PFSK-1 (cell line): ENCODE results near the gene ATP6V1C2.

Experiments
- FOXP2 ChIP-seq: optimal IDR thresholded peaks from 2 replicates; pipeline ENCODE3; 2011; ENCODE audit warnings: borderline replicate concordance, control low read depth, inconsistent platforms; ENCODE audit not compliant: insufficient read depth; ENCODE audit errors: extremely low read length, extremely low read depth
- POLR2AphosphoS5 ChIP-seq: IDR thresholded peaks from 2 replicates; pipeline ENCODE4 v1.6.1; 2012; ENCODE audit warnings: low read depth, mild to moderate bottlenecking, control low read depth, low read length, moderate library complexity
- REST ChIP-seq, 2 experiments: IDR thresholded peaks; 2 replicates each; pipeline versions ENCODE4 v1.6.1 to v1.8.0; 2011 to 2012; ENCODE audit warnings: low read depth in 2 of 2, low read length in 2 of 2, control low read depth in 1 of 2, inconsistent platforms in 1 of 2, mild to moderate bottlenecking in 1 of 2, moderate library complexity in 1 of 2; ENCODE audit not compliant: insufficient read depth in 1 of 2
- SIN3A ChIP-seq: IDR thresholded peaks from 2 replicates; pipeline ENCODE4 v1.6.1; 2012; ENCODE audit warnings: mild to moderate bottlenecking, low read length, moderate library complexity, borderline replicate concordance; ENCODE audit not compliant: insufficient read depth
- TAF1 ChIP-seq: IDR thresholded peaks from 2 replicates; pipeline ENCODE4 v1.6.1; 2012; ENCODE audit warnings: low read length, control low read depth, borderline replicate concordance; ENCODE audit not compliant: insufficient read depth

ATP6V1C2 gene

GRCh38 chr2:10798783-10799182 lies 77.4 kb downstream of the ATP6V1C2 start:
- TF ChIP-seq TAF1 (no peak), FOXP2 (no peak), REST (IDR thresholded peaks at IDR 0.05; ENCODE audit: insufficient read depth in 1 of 2, low read depth in 2 of 2, low read length in 2 of 2) (no peak), SIN3A (no peak), POLR2AphosphoS5 (no peak)

GRCh38 chr2:10800163-10800562 lies 78.7 kb downstream of the ATP6V1C2 start:
- TF ChIP-seq SIN3A, result no peak
- no peak for TF ChIP-seq POLR2AphosphoS5
- TF ChIP-seq REST (IDR thresholded peaks at IDR 0.05; ENCODE audit: insufficient read depth in 1 of 2, low read depth in 2 of 2, low read length in 2 of 2), result no peak
- TF ChIP-seq FOXP2, result no peak
- TF ChIP-seq TAF1, result no peak

- no peak for TF ChIP-seq REST (IDR thresholded peaks at IDR 0.05; ENCODE audit: insufficient read depth in 1 of 2, low read depth in 2 of 2, low read length in 2 of 2)
- no peak for TF ChIP-seq FOXP2
- TF ChIP-seq TAF1, result no peak
- no peak for TF ChIP-seq POLR2AphosphoS5
- no peak for TF ChIP-seq SIN3A
Measured at GRCh38 chr2:10802657-10803056, 81.2 kb downstream of the ATP6V1C2 start.

GRCh38 chr2:10806543-10806942 lies 85.1 kb downstream of the ATP6V1C2 start:
- no peak for TF ChIP-seq SIN3A
- TF ChIP-seq POLR2AphosphoS5, result no peak
- no peak for TF ChIP-seq REST (IDR thresholded peaks at IDR 0.05; ENCODE audit: insufficient read depth in 1 of 2, low read depth in 2 of 2, low read length in 2 of 2)
- no peak for TF ChIP-seq TAF1
- TF ChIP-seq FOXP2, result no peak
